Stimulated activated CD4-positive, alpha-beta T cell treated with anti-CD3 and anti-CD28 coated beads, Interleukin-2, amount 100 ng/mL, for 48 hours (primary cell): ENCODE data around the gene ASZ1.

ENCODE experiments used
- DNase-seq, 2 donors: peaks; one replicate each; pipeline ENCODE4 v3.0.0-alpha.2; 2020

The ASZ1 gene

GRCh38 chr7:117401293-117402002 lies 25.8 kb downstream of the ASZ1 start:
- no peak for DNase-seq

DNA sequence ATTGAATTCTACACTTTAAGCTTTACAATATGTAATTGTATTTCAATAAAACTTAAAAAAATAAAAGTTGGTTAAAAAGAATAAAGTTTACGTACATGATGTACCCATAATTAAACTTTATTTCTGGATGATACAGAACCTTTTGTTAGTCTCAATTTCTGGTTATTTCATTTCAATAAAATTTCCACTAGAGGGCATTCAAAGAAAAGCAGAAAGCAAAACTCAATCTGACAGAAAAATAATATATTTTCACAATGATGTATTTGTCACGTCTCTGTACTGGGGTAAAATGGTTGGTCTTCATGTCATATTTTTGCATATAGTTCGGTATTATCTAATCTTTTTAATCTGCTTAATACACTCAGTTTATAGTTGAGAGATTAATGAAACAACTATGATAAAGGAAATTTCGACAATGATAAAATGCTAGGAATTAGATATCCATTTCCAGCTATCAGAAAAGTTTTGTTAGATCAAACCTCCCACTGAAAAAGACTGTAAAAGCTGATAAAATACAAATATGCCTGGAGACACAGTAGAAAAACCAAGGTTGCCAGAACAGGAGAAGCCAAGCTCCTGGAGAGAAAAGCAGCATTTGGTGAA lies 27.4 kb downstream of the ASZ1 start:
- no peak for DNase-seq

- no peak for DNase-seq
Observed at GRCh38 chr7:117395743-117396142, 31.6 kb downstream of the ASZ1 start.

- DNase-seq: no peak
Observed at GRCh38 chr7:117393781-117394180, 33.5 kb downstream of the ASZ1 start.

GRCh38 chr7:117389871-117390270 lies 37.4 kb downstream of the ASZ1 start:
- no peak for DNase-seq

GRCh38 chr7:117386110-117386706 lies 41.1 kb downstream of the ASZ1 start:
- DNase-seq: no peak

- DNase-seq: no peak
Observed at GRCh38 chr7:117385363-117386109, 41.8 kb downstream of the ASZ1 start.

- no peak for DNase-seq
Observed at GRCh38 chr7:117384688-117385362, 42.5 kb downstream of the ASZ1 start.

DNA sequence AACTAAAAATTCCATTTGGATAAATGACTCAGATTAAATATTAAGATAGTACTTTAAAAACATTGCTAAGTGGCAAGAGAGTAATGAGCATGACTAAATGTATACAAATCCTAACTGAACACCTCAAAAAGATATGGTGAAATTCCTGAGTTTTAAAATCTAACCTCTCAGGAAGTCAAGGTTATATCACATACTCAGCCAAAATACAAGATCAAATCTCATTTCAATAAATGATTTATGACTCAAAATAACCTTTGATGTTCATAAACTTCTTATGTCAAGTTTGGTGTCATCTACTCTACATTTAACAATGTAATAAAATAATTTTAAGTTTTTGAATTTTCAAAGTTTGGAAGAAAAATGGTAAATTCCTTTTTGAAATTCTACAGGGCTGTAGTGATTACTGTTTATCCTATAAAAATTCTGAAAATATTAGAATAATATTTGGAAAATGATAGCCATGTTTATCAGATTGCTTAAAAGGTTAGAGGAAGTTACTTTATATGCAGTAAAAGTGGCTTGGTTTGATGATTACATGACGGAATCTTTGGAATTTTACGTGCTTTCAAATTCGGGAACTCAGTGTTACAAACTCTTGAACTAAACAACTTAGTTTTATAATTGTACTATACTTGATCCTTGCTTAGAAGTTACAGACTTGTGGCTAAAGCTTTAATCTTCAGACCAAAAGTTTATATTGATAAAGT lies 43.7 kb downstream of the ASZ1 start:
- DNase-seq: no peak

- no peak for DNase-seq
Observed at GRCh38 chr7:117383046-117383445, 44.2 kb downstream of the ASZ1 start.

- no peak for DNase-seq
Observed at GRCh38 chr7:117381362-117381761, 45.9 kb downstream of the ASZ1 start.

GRCh38 chr7:117375380-117375779 lies 51.9 kb downstream of the ASZ1 start:
- DNase-seq: no peak

GRCh38 chr7:117372073-117372472 lies 55.2 kb downstream of the ASZ1 start:
- no peak for DNase-seq

GRCh38 chr7:117364339-117365080 lies 62.8 kb downstream of the ASZ1 start:
- no peak for DNase-seq

GRCh38 chr7:117362294-117362888 lies 64.9 kb downstream of the ASZ1 start:
- no peak for DNase-seq

- DNase-seq: no peak
Observed at GRCh38 chr7:117350027-117350426, 77.3 kb downstream of the ASZ1 start.

DNA sequence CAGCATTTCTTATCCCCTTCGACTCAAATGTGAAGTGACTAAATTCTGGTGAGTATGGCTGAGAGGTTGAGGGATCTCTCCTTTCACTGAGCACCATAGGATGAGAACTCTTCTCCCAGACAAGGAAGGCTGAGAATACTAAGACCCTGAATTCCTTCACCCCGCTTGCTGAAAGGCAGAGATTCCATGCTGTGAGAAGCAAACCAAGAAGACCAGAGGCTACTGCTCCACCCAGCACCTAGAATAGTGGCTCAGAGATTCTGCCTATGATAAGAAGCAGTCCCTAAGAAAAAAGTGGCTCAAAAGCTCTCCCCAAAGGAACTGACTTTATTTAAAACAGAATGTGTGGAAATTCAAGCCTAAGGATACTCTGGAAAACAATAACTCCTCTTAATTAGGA lies 77.7 kb downstream of the ASZ1 start:
- no peak for DNase-seq

GRCh38 chr7:117347962-117348672 lies 79.2 kb downstream of the ASZ1 start:
- DNase-seq: no peak

DNA sequence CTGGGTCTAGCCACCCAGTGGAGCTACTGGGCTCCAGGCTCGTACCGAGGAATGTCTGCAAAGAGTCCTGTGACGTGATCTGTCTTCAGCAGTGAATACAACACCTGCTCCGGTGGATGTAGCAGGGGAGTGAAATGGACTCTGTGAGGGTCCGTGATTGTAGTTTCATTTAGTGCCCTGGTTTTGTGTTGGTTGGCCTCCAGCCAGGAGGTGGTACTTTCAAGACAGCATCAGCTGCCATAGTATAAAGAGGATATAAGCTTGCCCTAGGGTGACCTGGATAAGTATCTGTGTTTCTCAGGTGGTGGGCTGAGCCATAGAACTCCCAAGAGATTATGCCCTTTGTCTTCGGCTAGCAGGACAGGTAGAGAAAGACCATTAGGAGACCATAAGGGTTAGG lies 79.8 kb downstream of the ASZ1 start:
- no peak for DNase-seq

- DNase-seq: no peak
Observed at GRCh38 chr7:117346161-117346560, 81.1 kb downstream of the ASZ1 start.

GRCh38 chr7:117338020-117338419 lies 89.3 kb downstream of the ASZ1 start:
- DNase-seq: no peak
